NCI-H2081 treated with DMSO at 0.1 percent for 48 hours (cell line): ENCODE measurements around the gene TRMT11.
"Not testable (repeated sequence)": the region's sequence is repeated elsewhere in the genome, so short reads cannot be mapped to it uniquely, and the experiment has no call there.

Source experiments
- DNase-seq: peaks from one replicate; lab custom pipeline; 2025; lab: John Stamatoyannopoulos, UW

TRMT11 gene

DNA sequence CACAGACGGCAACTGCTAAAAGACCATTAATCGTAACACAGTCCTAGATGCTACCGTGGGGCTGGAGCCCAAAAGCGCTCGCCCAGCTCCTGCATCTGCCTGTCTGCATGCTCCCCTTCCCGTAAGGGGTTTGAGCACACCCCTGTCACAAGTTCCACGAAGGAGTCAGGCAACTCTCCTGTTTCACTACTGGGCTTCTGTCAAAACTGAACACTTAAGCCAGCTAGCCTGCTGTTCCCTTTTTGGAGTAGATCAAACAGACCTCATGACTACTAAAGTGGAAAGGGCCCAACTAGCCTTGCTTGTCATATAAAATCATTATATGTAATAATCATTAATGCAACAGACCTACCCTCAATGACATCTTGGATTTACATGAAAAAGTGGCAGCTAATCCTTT lies 61.3 kb downstream of the TRMT11 start:
- DNase-seq, result no peak

- no peak for DNase-seq
These were observed 62.3 kb downstream of the TRMT11 start for GRCh38 chr6:126048635-126049034.

- no peak for DNase-seq
These were observed 64.5 kb downstream of the TRMT11 start for GRCh38 chr6:126050795-126051194.

DNA sequence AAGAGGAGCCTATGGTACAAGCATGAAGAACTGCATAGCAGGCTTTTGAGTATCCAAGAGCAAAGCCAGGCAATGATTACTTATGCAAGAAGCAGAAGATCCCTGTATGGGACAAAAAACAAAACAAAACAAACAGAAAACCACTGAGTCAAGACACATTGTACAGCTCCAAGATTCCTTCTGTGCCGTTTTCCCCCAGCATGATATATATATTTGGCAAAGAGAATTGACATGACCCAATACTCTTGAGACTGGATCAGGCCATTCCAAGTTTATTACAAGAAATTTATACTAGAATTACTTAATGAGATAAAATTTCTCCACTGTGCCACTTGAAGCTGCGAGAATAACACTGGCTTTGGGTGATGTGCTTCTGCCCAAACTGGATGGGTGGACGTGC lies 65.5 kb downstream of the TRMT11 start:
- no peak for DNase-seq

- no peak for DNase-seq
These were observed 66.1 kb downstream of the TRMT11 start for GRCh38 chr6:126052485-126052884.

- no peak for DNase-seq
These were observed 67.9 kb downstream of the TRMT11 start for GRCh38 chr6:126054258-126054702.

DNA sequence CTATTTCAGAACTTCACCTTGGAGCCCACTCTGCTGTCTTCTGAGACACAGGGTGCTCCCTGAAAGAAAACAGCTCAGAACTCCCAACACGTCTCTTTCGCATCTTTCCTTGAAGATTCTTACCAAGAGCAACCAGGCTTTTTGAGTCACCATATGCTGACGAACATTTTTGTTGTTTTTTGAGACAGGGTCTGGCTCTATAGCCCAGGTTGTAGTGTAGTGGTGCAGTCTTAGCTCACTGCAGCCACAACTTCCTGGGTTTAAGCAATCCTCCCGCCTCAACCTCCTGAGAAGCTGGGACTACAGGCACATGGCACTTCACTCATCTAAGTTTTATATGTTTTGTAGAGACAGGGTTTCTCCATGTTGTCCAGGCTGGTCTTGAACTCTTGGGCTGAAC lies 68.5 kb downstream of the TRMT11 start:
- no peak for DNase-seq

DNA sequence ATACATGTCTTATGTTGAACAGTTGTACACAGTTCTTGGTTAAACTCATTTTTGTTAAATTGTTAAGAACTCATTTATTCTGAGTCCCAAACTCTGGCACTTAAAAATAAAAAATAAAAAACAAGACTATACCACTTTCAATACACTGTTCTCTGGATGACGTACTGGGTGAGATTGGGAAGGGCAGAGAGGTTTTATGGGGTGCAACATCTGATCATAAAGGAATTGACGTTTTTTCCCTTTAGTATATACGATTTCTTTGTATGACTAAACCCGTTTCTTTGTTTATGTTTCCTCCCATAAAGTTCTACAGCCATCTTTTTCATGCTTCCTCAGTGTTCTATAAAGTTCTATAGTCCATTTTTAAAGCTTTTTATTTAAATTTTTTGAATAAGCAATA lies 69.1 kb downstream of the TRMT11 start:
- DNase-seq, result no peak

- DNase-seq, result no peak
These were observed 70.1 kb downstream of the TRMT11 start for GRCh38 chr6:126056355-126057004.

DNA sequence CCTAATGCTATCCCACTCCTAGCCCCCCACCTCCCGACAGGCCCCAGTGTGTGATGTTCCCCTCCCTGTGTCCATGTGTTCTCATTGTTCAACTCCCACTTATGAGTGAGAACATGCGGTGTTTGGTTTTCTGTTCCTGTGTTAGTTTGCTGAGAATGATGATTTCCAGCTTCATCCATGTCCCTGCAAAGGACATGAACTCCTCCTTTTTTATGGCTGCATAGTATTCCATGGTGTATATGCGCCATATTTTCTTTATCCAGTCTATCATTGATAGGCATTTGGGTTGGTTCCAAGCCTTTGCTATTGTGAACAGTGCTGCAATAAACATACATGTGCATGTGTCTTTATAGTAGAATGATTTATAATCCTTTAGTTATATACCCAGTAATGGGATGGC lies 71.7 kb downstream of the TRMT11 start:
- DNase-seq, result not testable (repeated sequence)

DNA sequence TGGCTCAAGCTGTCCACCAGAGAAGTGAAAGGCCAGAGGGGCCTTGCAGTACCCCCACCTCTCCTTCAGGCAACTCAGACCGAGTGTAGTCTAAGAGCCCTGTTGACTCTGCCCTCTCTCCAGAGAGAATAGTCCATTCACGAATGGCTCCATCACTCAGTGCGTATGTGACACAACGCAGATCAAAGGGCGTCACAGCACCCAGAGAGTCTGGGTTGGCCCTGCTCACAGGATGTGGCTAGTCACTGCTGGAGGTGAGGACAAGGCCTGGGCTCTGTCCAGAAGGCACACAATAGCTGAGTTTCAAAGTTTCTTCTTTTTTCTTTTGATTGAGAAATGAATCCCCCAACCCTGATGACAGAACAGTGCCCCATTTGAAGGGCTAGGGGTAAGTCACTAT lies 74.1 kb downstream of the TRMT11 start:
- no peak for DNase-seq

- DNase-seq, result no peak
These were observed 77.3 kb downstream of the TRMT11 start for GRCh38 chr6:126063512-126064146.

- DNase-seq, result no peak
These were observed 78.0 kb downstream of the TRMT11 start for GRCh38 chr6:126064257-126064747.

- DNase-seq, result no peak
These were observed 78.5 kb downstream of the TRMT11 start for GRCh38 chr6:126064748-126065401.

GRCh38 chr6:126066053-126067048 lies 80.0 kb downstream of the TRMT11 start:
- no peak for DNase-seq

- DNase-seq, result no peak
These were observed 80.7 kb downstream of the TRMT11 start for GRCh38 chr6:126067073-126067472.

DNA sequence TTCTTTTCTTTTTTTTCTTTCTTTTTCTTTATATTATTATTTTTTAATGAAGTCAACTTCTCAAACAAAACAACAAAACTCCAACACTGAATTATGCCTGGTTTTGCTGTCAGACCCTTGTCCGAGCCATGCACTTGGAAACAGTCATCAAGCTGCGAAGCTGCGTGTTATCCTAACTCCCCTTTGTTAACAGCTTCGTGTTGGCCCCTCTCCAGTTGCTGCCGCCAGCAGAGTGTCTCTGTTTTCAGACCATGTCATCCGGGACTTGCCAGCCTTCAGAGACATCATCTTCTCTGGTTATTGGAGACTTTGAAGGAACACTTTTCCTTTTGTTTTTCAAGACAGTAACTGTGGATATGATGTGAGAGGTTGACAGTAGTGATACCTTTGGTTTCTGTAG lies 83.1 kb downstream of the TRMT11 start:
- no peak for DNase-seq

- no peak for DNase-seq
These were observed 84.8 kb downstream of the TRMT11 start for GRCh38 chr6:126071000-126071647.

- no peak for DNase-seq
These were observed 85.8 kb downstream of the TRMT11 start for GRCh38 chr6:126072172-126072571.

DNA sequence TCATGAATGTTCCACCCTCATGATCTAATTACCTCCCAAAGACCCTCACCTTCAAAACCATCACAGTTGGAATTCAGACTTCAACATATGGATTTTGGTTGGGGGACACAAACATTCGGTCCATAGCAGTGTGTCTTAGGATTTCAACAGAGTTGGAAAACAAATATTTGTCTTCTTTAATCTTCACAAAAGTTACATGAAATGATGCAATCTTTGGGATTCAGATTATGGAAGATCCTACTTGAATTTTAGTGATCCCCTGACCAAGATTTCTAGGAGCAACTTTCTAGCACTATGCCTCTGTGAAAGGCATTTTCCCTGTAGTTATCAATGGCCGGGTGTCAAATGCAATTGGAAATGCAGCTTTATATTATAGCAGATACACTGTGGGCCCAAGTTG lies 86.5 kb downstream of the TRMT11 start:
- no peak for DNase-seq

- no peak for DNase-seq
These were observed 89.2 kb downstream of the TRMT11 start for GRCh38 chr6:126075335-126076071.
